ENCODE data around the gene EXOC4. TPM values are rescaled to one million over a fixed set of nuclear protein-coding genes. Genes with fewer than 3 reads are reported as not detected.

The EXOC4 gene
- total RNA-seq, 1 donor from 2014 or later = 145 TPM

- Mint-ChIP-seq H3K9me3 (ENCODE audit: low read depth) (no peaks in the 10 kb centered on the region), H3K4me1 (ENCODE audit: low read depth) (peaks cover 24% of the 10 kb centered on the region), H3K4me3 (ENCODE audit: low read depth) (no peak overlapping the region), H3K27ac (no peak overlapping the region), H3K36me3 (ENCODE audit: insufficient read depth) (peaks cover 21% of the 10 kb centered on the region), H3K27me3 (no peaks in the 10 kb centered on the region)
- no peak for TF ChIP-seq CTCF (IDR thresholded peaks at IDR 0.05; ENCODE audit: unreplicated experiment)
- DNase-seq (ENCODE audit: low spot score, unreplicated experiment) = no peak
These were observed 51.1 kb downstream of the EXOC4 start for GRCh38 chr7:133303931-133304330.

GRCh38 chr7:133309333-133309732, 56.5 kb downstream of the EXOC4 start:
- DNase-seq (ENCODE audit: low spot score, unreplicated experiment) = no peak
- no peak for TF ChIP-seq CTCF (IDR thresholded peaks at IDR 0.05; ENCODE audit: unreplicated experiment)
- no peaks in the 10 kb centered on the region for H3K9me3 Mint-ChIP-seq (ENCODE audit: low read depth)
- no peak overlapping the region for H3K27ac Mint-ChIP-seq
- H3K4me1 Mint-ChIP-seq (ENCODE audit: low read depth) = peaks cover 1% of the 10 kb centered on the region
- no peaks in the 10 kb centered on the region for H3K27me3 Mint-ChIP-seq
- no peak overlapping the region for H3K4me3 Mint-ChIP-seq (ENCODE audit: low read depth)
- peaks cover 27% of the 10 kb centered on the region for H3K36me3 Mint-ChIP-seq (ENCODE audit: insufficient read depth)

GRCh38 chr7:133310232-133310862, 57.5 kb downstream of the EXOC4 start:
- H3K27ac Mint-ChIP-seq = no peak overlapping the region
- no peaks in the 10 kb centered on the region for H3K4me1 Mint-ChIP-seq (ENCODE audit: low read depth)
- H3K27me3 Mint-ChIP-seq = no peaks in the 10 kb centered on the region
- no peak for TF ChIP-seq CTCF (IDR thresholded peaks at IDR 0.05; ENCODE audit: unreplicated experiment)
- H3K36me3 Mint-ChIP-seq (ENCODE audit: insufficient read depth) = peaks cover 31% of the 10 kb centered on the region
- no peak overlapping the region for H3K4me3 Mint-ChIP-seq (ENCODE audit: low read depth)
- no peak for DNase-seq (ENCODE audit: low spot score, unreplicated experiment)
- no peaks in the 10 kb centered on the region for H3K9me3 Mint-ChIP-seq (ENCODE audit: low read depth)

- H3K27ac Mint-ChIP-seq = no peak overlapping the region
- DNase-seq (ENCODE audit: low spot score, unreplicated experiment) = no peak
- no peak for TF ChIP-seq CTCF (IDR thresholded peaks at IDR 0.05; ENCODE audit: unreplicated experiment)
- peaks cover 2% of the 10 kb centered on the region for H3K4me1 Mint-ChIP-seq (ENCODE audit: low read depth)
- peaks cover 15% of the 10 kb centered on the region for H3K36me3 Mint-ChIP-seq (ENCODE audit: insufficient read depth)
- no peaks in the 10 kb centered on the region for H3K27me3 Mint-ChIP-seq
- H3K4me3 Mint-ChIP-seq (ENCODE audit: low read depth) = no peak overlapping the region
- no peaks in the 10 kb centered on the region for H3K9me3 Mint-ChIP-seq (ENCODE audit: low read depth)
These were observed 60.7 kb downstream of the EXOC4 start for GRCh38 chr7:133313575-133313974.

GRCh38 chr7:133314084-133314483, 61.2 kb downstream of the EXOC4 start:
- H3K27ac Mint-ChIP-seq = no peak overlapping the region
- TF ChIP-seq CTCF (IDR thresholded peaks at IDR 0.05; ENCODE audit: unreplicated experiment) = no peak
- peaks cover 2% of the 10 kb centered on the region for H3K4me1 Mint-ChIP-seq (ENCODE audit: low read depth)
- no peak for DNase-seq (ENCODE audit: low spot score, unreplicated experiment)
- no peaks in the 10 kb centered on the region for H3K27me3 Mint-ChIP-seq
- H3K9me3 Mint-ChIP-seq (ENCODE audit: low read depth) = no peaks in the 10 kb centered on the region
- no peak overlapping the region for H3K4me3 Mint-ChIP-seq (ENCODE audit: low read depth)
- peaks cover 13% of the 10 kb centered on the region for H3K36me3 Mint-ChIP-seq (ENCODE audit: insufficient read depth)

All from progenitor cell of endocrine pancreas (in vitro differentiated cells).